Neural crest cell (in vitro differentiated cells): ENCODE results near the gene MBD5. TPM values are rescaled to one million over a fixed set of nuclear protein-coding genes. Genes with fewer than 3 reads are reported as not detected.

ENCODE experiments used
- DNase-seq: peaks from one replicate; pipeline ENCODE4 v3.0.0; 2021; ENCODE audit warnings: low read depth, mixed read lengths, low spot score
- H3K27ac Mint-ChIP-seq: one replicate; pipeline ENCODE4 v1.8.0; 2021; ENCODE audit warnings: mild to moderate bottlenecking, mixed read lengths; ENCODE audit not compliant: unreplicated experiment
- H3K27me3 Mint-ChIP-seq: 2 replicates; pipeline ENCODE4 v1.8.0; 2021; ENCODE audit warnings: low read depth, mild to moderate bottlenecking, mixed read lengths
- H3K36me3 Mint-ChIP-seq: 2 replicates; pipeline ENCODE4 v1.8.0; 2021; ENCODE audit warnings: low read depth, mild to moderate bottlenecking, mixed read lengths
- H3K4me1 Mint-ChIP-seq: 2 replicates; pipeline ENCODE4 v1.8.0; 2021; ENCODE audit warnings: mixed read lengths
- H3K4me3 Mint-ChIP-seq: one replicate; pipeline ENCODE4 v1.8.0; 2021; ENCODE audit warnings: mild to moderate bottlenecking, mixed read lengths
- H3K9me3 Mint-ChIP-seq: 2 replicates; pipeline ENCODE4 v1.8.0; 2021; ENCODE audit warnings: mixed read lengths
- total RNA-seq: library from RNA; stranded (reverse); gene quantifications from 2 replicates; pipeline ENCODE4 v1.2.1, GENCODE V29; 2021
- TF ChIP-seq, protein P1 (sequence below): fragments of 200-600 bp; sonication (generic); conservative IDR thresholded peaks from 2 replicates; pipeline ENCODE4 v1.5.0; 2021; ENCODE audit warnings: antibody characterized with exemption, mild to moderate bottlenecking

MBD5 gene
- total RNA-seq, 1 donor from 2014 or later = 51.1 TPM

DNA sequence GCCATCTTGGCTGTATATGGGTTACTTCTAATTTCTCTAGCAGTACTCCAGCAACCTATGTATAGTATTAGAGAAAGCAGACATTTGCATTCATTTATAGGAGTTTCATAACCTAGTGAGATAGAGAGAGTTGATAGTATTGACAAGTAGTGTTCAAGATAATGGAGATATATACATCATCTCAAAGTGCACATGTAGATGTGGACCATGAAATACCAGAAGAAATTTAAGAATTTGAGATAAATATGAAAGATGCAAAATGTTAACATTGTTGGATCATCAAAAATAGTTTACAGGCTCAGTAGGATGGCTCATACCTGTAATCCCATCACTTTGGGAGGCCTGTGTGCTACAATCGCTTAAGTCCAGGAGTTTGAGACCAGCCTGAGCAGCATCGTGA is 243.0 kb downstream of the MBD5 start:
- Mint-ChIP-seq H3K27ac (peak overlapping the region; percentile 77), H3K36me3 (peaks cover 20% of the 10 kb centered on the region), H3K4me3 (no peak overlapping the region), H3K9me3 (peaks cover 10% of the 10 kb centered on the region), H3K27me3 (no peaks in the 10 kb centered on the region), H3K4me1 (no peaks in the 10 kb centered on the region)
- TF ChIP-seq, protein P1, sequence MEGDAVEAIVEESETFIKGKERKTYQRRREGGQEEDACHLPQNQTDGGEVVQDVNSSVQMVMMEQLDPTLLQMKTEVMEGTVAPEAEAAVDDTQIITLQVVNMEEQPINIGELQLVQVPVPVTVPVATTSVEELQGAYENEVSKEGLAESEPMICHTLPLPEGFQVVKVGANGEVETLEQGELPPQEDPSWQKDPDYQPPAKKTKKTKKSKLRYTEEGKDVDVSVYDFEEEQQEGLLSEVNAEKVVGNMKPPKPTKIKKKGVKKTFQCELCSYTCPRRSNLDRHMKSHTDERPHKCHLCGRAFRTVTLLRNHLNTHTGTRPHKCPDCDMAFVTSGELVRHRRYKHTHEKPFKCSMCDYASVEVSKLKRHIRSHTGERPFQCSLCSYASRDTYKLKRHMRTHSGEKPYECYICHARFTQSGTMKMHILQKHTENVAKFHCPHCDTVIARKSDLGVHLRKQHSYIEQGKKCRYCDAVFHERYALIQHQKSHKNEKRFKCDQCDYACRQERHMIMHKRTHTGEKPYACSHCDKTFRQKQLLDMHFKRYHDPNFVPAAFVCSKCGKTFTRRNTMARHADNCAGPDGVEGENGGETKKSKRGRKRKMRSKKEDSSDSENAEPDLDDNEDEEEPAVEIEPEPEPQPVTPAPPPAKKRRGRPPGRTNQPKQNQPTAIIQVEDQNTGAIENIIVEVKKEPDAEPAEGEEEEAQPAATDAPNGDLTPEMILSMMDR = no peak
- DNase-seq = no peak

DNA sequence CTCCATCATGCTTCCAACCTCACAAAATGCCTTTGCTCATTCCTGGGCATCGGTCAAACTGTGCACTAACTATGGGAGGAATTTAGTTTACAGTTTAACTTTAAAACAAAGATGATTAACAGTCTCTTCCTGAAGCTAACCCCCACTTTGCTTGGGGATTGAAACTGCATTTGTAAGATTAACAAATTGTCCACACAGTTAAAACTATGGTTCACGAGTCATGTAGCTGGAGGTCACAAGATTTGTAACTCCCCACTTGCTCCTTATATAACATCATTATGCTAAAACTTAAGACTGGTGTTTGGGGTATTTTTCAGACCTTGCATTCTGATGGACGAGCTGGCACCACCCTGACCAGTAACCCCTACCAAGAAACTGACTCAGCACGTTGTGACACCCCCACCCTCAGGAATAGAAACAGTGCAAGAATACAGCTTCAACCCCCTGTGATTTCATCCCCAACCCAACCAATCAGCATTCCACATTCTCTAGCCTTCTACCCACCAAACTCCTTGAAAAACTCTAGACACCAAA is 252.3 kb downstream of the MBD5 start:
- H3K9me3 Mint-ChIP-seq = no peaks in the 10 kb centered on the region
- no peaks in the 10 kb centered on the region for H3K27me3 Mint-ChIP-seq
- peaks cover 11% of the 10 kb centered on the region for H3K36me3 Mint-ChIP-seq
- H3K27ac Mint-ChIP-seq = peak overlapping the region; percentile 78
- no peak for DNase-seq
- peaks cover 6% of the 10 kb centered on the region for H3K4me1 Mint-ChIP-seq
- TF ChIP-seq, protein P1 = no peak
- H3K4me3 Mint-ChIP-seq = no peak overlapping the region

DNA sequence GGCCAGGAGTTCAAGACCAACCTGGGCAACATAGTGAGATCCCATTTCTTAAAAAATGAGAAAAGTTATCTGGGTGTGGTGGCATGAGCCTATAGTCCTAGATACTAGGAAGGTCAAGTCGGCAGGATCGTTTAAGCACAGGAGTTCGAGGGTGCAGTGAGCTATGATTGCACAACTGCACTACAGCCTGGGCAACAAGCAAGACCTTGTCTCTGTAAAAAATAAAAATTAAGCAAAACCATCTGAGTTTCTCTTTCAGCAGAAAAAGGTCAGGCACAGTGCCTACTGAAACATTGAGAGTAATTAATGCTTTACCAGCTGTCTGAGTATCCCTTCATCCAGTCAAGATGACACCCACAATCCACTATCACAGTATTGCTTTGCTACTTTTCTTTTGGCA is 258.3 kb downstream of the MBD5 start:
- no peaks in the 10 kb centered on the region for H3K36me3 Mint-ChIP-seq
- H3K9me3 Mint-ChIP-seq = no peaks in the 10 kb centered on the region
- H3K27ac Mint-ChIP-seq = no peak overlapping the region
- H3K4me3 Mint-ChIP-seq = no peak overlapping the region
- no peaks in the 10 kb centered on the region for H3K27me3 Mint-ChIP-seq
- TF ChIP-seq, protein P1 = no peak
- no peak for DNase-seq
- no peaks in the 10 kb centered on the region for H3K4me1 Mint-ChIP-seq

DNA sequence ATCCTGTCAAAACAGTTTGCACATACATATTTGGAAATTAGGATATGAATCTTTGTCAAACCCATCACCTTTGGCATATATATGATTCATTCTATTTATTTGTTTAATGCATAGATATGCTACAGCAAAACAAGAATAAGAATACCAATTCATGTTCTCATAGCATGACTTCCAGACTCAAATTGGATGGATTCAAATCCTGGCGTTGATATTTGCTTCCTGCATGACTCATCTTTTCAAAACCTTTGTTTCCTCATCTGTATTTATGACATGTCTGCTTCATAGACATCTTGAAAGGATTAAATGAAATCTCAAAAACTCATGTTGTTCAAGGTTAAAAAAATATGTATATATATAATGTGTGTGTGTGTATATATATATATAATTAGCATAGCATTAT is 261.3 kb downstream of the MBD5 start:
- Mint-ChIP-seq H3K27me3 (no peaks in the 10 kb centered on the region), H3K9me3 (no peaks in the 10 kb centered on the region), H3K4me1 (no peaks in the 10 kb centered on the region), H3K36me3 (peaks cover 3% of the 10 kb centered on the region), H3K27ac (no peak overlapping the region), H3K4me3 (no peak overlapping the region)
- TF ChIP-seq, protein P1 = no peak
- no peak for DNase-seq

DNA sequence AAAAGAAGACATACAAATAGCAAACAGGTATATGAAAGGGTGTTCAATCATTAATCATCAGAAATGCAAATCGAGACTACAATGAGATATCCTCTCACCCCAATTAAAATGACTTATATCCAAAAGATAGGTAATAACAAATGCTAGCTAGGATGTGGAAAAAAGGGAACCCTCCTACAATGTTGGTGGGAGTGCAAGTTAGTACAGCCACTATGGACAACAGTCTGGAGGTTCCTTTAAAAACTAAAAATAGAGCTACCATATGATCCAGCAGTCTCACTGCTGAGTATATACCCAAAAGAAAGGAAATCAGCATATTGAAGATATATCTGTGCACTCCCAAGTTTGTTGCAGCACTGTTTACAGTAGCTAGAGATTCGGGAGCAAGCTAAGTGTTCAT is 271.5 kb downstream of the MBD5 start:
- Mint-ChIP-seq H3K4me1 (no peaks in the 10 kb centered on the region), H3K36me3 (peaks cover 12% of the 10 kb centered on the region), H3K27me3 (no peaks in the 10 kb centered on the region), H3K9me3 (peaks cover under 1% of the 10 kb centered on the region), H3K4me3 (no peak overlapping the region), H3K27ac (no peak overlapping the region)
- DNase-seq = no peak
- TF ChIP-seq, protein P1 = no peak
